ENCODE data around the gene PPT1. TPM values are rescaled to one million over a fixed set of nuclear protein-coding genes. Genes with fewer than 3 reads are reported as not detected.

The PPT1 gene
- total and polyA plus RNA-seq, 2 of the 13 experiments (the other 11 are each of a cell fraction or from before 2014, with no cell fraction given): 129 TPM

DNA sequence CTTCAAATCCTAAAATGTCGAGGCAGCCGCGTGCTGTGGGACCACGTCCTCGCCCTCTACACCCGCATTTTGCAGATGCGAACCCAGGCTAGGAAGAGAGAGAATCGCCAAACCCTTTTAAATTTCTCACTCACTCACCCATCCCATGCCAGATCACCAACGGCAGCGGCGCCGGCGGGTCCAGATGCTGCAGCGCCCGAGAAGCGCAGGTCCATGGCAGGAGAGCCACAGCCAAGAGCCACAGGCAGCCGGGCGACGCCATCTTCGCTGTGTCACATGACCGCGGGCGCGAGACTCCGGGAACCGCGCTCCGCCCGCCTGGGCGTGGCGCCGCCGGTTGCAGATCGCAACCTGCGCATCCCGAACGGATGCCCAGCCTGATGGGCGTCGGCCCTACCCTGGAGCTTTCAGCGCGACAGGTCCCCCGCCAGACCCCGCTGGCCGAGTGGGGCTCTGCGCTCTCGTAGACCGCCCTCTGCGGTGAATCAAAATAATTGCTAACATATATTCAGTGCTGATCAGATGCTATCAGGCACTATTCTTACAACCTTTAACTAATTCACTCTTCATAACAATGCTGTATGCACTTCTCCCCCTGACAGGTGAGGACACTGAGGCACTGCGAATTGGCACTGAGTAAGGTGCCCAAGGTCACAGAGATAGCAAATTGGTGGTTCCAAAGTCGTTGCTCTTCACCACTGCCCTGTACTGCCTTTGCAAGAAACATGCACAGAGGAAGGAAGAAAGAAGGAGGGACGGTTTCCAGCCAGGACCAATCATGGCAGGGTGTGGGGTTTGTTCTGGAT, at the start of gene PPT1 (continued):
- TF ChIP-seq SIN3A (IDR thresholded peaks at IDR 0.05; ENCODE audit: borderline replicate concordance, low read depth, low read length) (peak; percentile 70; the same call in 1 of the 2 replicates), SYNCRIP (IDR thresholded peaks at IDR 0.05; ENCODE audit: insufficient read depth, low read depth, low read length) (no peak), TOPORS (CRISPR knock-in tag; IDR thresholded peaks at IDR 0.05) (0 out of 2 replicates have a peak, but pooled peaks have one; percentile 40), PRMT3 (CRISPR knock-in tag; IDR thresholded peaks at IDR 0.05; ENCODE audit: borderline replicate concordance, low read depth) (no peak), ZMYM2 (CRISPR knock-in tag; IDR thresholded peaks at IDR 0.05) (no peak), TCF12 (IDR thresholded peaks at IDR 0.05) (no peak), TCF12 (CRISPR knock-in tag; IDR thresholded peaks at IDR 0.05) (no peak), ZNF367 (CRISPR knock-in tag; IDR thresholded peaks at IDR 0.05; ENCODE audit: borderline replicate concordance) (0 out of 2 replicates have a peak, but pooled peaks have one; percentile 65), ZNF546 (CRISPR knock-in tag; conservative IDR thresholded peaks at IDR 0.05) (peak; percentile 77; the same call in 1 of the 2 replicates), ZNF678 (CRISPR knock-in tag; IDR thresholded peaks at IDR 0.05) (peak; percentile 96), ZNF501 (CRISPR knock-in tag; IDR thresholded peaks at IDR 0.05) (peak; percentile 90), ZKSCAN5 (CRISPR knock-in tag; IDR thresholded peaks at IDR 0.05) (no peak), HOXA3 (CRISPR knock-in tag; IDR thresholded peaks at IDR 0.05) (peak; percentile 90), ZNF274 (CRISPR knock-in tag; IDR thresholded peaks at IDR 0.05) (peak; percentile 86), ZFP36L2 (CRISPR knock-in tag; IDR thresholded peaks at IDR 0.05) (0 out of 2 replicates have a peak, but pooled peaks have one; percentile 60), KDM1A (CRISPR knock-in tag; IDR thresholded peaks at IDR 0.05) (peak; percentile 81), HOMEZ (CRISPR knock-in tag; IDR thresholded peaks at IDR 0.05; ENCODE audit: low read depth) (peak; percentile 31; the same call in 1 of the 2 replicates), ATM (IDR thresholded peaks at IDR 0.05; ENCODE audit: borderline replicate concordance) (no peak), RXRB (CRISPR knock-in tag; IDR thresholded peaks at IDR 0.05; ENCODE audit: borderline replicate concordance) (peak; percentile 41; the same call in 1 of the 2 replicates), ZNF598 (CRISPR knock-in tag; IDR thresholded peaks at IDR 0.05; ENCODE audit: borderline replicate concordance) (peak; percentile 98; the same call in 1 of the 2 replicates)
- TF ChIP-seq, protein P1, sequence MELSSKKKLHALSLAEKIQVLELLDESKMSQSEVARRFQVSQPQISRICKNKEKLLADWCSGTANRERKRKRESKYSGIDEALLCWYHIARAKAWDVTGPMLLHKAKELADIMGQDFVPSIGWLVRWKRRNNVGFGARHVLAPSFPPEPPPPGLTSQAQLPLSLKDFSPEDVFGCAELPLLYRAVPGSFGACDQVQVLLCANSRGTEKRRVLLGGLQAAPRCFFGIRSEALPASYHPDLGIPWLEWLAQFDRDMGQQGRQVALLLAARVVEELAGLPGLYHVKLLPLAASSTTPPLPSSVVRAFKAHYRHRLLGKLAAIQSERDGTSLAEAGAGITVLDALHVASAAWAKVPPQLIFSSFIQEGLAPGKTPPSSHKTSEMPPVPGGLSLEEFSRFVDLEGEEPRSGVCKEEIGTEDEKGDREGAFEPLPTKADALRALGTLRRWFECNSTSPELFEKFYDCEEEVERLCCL (CRISPR knock-in tag; IDR thresholded peaks at IDR 0.05; ENCODE audit: borderline replicate concordance): peak; percentile 84; the same call in 1 of the 2 replicates
- TF ChIP-seq, protein P2, sequence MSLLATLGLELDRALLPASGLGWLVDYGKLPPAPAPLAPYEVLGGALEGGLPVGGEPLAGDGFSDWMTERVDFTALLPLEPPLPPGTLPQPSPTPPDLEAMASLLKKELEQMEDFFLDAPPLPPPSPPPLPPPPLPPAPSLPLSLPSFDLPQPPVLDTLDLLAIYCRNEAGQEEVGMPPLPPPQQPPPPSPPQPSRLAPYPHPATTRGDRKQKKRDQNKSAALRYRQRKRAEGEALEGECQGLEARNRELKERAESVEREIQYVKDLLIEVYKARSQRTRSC (CRISPR knock-in tag; IDR thresholded peaks at IDR 0.05; ENCODE audit: low read depth): no peak
- TF ChIP-seq, protein P3, sequence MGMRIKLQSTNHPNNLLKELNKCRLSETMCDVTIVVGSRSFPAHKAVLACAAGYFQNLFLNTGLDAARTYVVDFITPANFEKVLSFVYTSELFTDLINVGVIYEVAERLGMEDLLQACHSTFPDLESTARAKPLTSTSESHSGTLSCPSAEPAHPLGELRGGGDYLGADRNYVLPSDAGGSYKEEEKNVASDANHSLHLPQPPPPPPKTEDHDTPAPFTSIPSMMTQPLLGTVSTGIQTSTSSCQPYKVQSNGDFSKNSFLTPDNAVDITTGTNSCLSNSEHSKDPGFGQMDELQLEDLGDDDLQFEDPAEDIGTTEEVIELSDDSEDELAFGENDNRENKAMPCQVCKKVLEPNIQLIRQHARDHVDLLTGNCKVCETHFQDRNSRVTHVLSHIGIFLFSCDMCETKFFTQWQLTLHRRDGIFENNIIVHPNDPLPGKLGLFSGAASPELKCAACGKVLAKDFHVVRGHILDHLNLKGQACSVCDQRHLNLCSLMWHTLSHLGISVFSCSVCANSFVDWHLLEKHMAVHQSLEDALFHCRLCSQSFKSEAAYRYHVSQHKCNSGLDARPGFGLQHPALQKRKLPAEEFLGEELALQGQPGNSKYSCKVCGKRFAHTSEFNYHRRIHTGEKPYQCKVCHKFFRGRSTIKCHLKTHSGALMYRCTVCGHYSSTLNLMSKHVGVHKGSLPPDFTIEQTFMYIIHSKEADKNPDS (CRISPR knock-in tag; IDR thresholded peaks at IDR 0.05): 0 out of 2 replicates have a peak, but pooled peaks have one; percentile 62
- TF ChIP-seq, protein P4, sequence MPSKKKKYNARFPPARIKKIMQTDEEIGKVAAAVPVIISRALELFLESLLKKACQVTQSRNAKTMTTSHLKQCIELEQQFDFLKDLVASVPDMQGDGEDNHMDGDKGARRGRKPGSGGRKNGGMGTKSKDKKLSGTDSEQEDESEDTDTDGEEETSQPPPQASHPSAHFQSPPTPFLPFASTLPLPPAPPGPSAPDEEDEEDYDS (CRISPR knock-in tag; IDR thresholded peaks at IDR 0.05): peak; percentile 70; the same call in 1 of the 2 replicates
